Lung (tissue), 12 donors: ENCODE data around the gene WNT16. TPM values are rescaled to one million over a fixed set of nuclear protein-coding genes. Genes with fewer than 3 reads are reported as not detected.

Experiments used
- ATAC-seq: fragments of 200-7000 bp; cut with Tn5 transposase; one replicate; pipeline ENCODE4 v1.9.1; 2020; ENCODE audit warnings: moderate number of reproducible peaks; ENCODE audit not compliant: insufficient read depth, low FRiP score
- DNase-seq, 3 donors: peaks; one replicate each; pipeline ENCODE4 v3.0.0-alpha.2; 2013 to 2017
- H3K27ac ChIP-seq, 2 donors: one replicate each; pipeline ENCODE4 v1.5.1; 2013; ENCODE audit warnings: mild to moderate bottlenecking in 2 of 2, moderate library complexity in 2 of 2, control low read depth in 1 of 2, inconsistent platforms in 1 of 2, low read depth in 1 of 2, low read length in 1 of 2
- H3K27me3 ChIP-seq, 3 donors: one replicate each; pipeline ENCODE4 v1.5.1; 2013; ENCODE audit warnings: low read length in 2 of 3; ENCODE audit not compliant: control insufficient read depth in 3 of 3, insufficient read depth in 3 of 3
- H3K36me3 ChIP-seq, 4 donors: one replicate each; pipeline ENCODE4 v1.5.1; 2013; ENCODE audit warnings: low read length in 4 of 4, mild to moderate bottlenecking in 1 of 4, moderate library complexity in 1 of 4; ENCODE audit not compliant: control insufficient read depth in 4 of 4, insufficient read depth in 4 of 4
- H3K4me1 ChIP-seq, 5 donors: one replicate each; pipeline ENCODE4 v1.5.1; 2013; ENCODE audit warnings: low read length in 5 of 5, mild to moderate bottlenecking in 2 of 5, moderate library complexity in 1 of 5; ENCODE audit not compliant: control insufficient read depth in 5 of 5, insufficient read depth in 5 of 5
- H3K4me3 ChIP-seq: one replicate; pipeline ENCODE4 v1.5.1; 2013; ENCODE audit warnings: mild to moderate bottlenecking, control low read depth, moderate library complexity
- H3K9ac ChIP-seq, 2 donors: one replicate each; pipeline ENCODE4 v1.5.1; 2013; ENCODE audit warnings: low read length in 2 of 2, control low read depth in 1 of 2; ENCODE audit not compliant: insufficient read depth in 1 of 2
- H3K9me3 ChIP-seq, 4 donors: one replicate each; pipeline ENCODE4 v1.5.1; 2013; ENCODE audit warnings: low read length in 3 of 4, mild to moderate bottlenecking in 1 of 4, moderate library complexity in 1 of 4; ENCODE audit not compliant: control insufficient read depth in 4 of 4, insufficient read depth in 3 of 4
- WGBS, 2 donors: extraction: QIAGEN DNeasy Blood & Tissue Kit; methylation state at CpG; one replicate each; pipeline ENCODE4 v1.1.7; 2013; 5-methylcytosine and 5-hydroxymethylcytosine counted together
- polyA plus RNA-seq, 2 donors: library from polyadenylated mRNA; stranded (reverse); fragments of 200-250 nt; gene quantifications; one replicate each; pipeline ENCODE4 v1.2.1, GENCODE V29; 2013
- total RNA-seq, 2 donors: library from RNA; depleted of rRNA in 1 of 2; stranded (reverse); fragments of >200 nt in 1 of 2; gene quantifications; one replicate each; pipeline ENCODE4 v1.2.1, GENCODE V29; 2014 to 2021
- TF ChIP-seq, protein P1 (sequence below): IDR thresholded peaks from 2 replicates; pipeline ENCODE4 v1.5.1; 2012; ENCODE audit warnings: mild to moderate bottlenecking; ENCODE audit errors: control extremely low read depth, extremely low read depth
- donor health status: control.
- donor health status: control.
- donor health status: Bipolar disorder and iron deficiency.
- donor health status: healthy.
- donor health status: DM: yes; HTN: yes; CAD: no.

Gene WNT16
- total and polyA plus RNA-seq, 4 donors: 0.02 to 0.14 (median 0.09) TPM; not detected in 1

DNA sequence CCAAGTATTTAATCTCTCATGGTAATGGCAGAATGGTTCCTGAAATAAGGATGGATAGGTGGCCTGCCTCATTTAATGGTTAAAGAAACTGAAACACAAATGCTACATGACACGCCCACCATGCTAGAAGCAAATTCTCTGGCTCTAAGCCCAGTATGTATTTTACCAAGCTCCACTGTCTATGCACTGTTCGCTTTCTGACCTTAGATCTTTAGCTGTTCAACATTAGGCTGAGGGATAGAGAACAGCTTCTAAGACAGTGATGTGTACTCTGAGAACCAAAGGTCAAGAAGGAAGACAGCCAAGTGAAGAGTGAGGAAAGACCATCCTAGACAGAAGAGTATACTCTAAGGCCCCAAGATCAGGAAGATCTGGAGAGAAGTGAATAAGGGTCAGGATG, 40.7 kb downstream of the WNT16 start:
- DNase-seq (peak; percentile 33 to 83 (median 79)), ATAC-seq (no peak)
- Histone ChIP-seq H3K4me1 (peaks cover 0 to 18% (median 8%) of the 10 kb centered on the region in 5 donors), H3K9me3 (no peaks in the 10 kb centered on the region), H3K36me3 (peaks cover 0 to 5% (median 2%) of the 10 kb centered on the region in 4 donors), H3K9ac (no peak overlapping the region), H3K27ac (no peak overlapping the region), H3K27me3 (no peaks in the 10 kb centered on the region), H3K4me3 (no peak overlapping the region)
- WGBS, 2 donors: 34 to 60% methylated on average over 2 of the region's 2 CpGs
- TF ChIP-seq, protein P1, sequence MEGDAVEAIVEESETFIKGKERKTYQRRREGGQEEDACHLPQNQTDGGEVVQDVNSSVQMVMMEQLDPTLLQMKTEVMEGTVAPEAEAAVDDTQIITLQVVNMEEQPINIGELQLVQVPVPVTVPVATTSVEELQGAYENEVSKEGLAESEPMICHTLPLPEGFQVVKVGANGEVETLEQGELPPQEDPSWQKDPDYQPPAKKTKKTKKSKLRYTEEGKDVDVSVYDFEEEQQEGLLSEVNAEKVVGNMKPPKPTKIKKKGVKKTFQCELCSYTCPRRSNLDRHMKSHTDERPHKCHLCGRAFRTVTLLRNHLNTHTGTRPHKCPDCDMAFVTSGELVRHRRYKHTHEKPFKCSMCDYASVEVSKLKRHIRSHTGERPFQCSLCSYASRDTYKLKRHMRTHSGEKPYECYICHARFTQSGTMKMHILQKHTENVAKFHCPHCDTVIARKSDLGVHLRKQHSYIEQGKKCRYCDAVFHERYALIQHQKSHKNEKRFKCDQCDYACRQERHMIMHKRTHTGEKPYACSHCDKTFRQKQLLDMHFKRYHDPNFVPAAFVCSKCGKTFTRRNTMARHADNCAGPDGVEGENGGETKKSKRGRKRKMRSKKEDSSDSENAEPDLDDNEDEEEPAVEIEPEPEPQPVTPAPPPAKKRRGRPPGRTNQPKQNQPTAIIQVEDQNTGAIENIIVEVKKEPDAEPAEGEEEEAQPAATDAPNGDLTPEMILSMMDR: no peak

- no peak overlapping the region for H3K27ac ChIP-seq
- no peak overlapping the region for H3K9ac ChIP-seq
- no peak for ATAC-seq
- no peaks in the 10 kb centered on the region for H3K9me3 ChIP-seq
- H3K36me3 ChIP-seq: peaks cover 0 to 9% (median 4%) of the 10 kb centered on the region in 4 donors
- H3K27me3 ChIP-seq: no peaks in the 10 kb centered on the region
- TF ChIP-seq, protein P1: no peak
- no peak for DNase-seq
- WGBS, 2 donors: 81 to 98% methylated on average over 1 of the region's 1 CpG
- H3K4me1 ChIP-seq: peaks cover 0 to 18% (median 8%) of the 10 kb centered on the region in 5 donors
- no peak overlapping the region for H3K4me3 ChIP-seq
These were observed 42.6 kb downstream of the WNT16 start for GRCh38 chr7:121371367-121371766.

DNA sequence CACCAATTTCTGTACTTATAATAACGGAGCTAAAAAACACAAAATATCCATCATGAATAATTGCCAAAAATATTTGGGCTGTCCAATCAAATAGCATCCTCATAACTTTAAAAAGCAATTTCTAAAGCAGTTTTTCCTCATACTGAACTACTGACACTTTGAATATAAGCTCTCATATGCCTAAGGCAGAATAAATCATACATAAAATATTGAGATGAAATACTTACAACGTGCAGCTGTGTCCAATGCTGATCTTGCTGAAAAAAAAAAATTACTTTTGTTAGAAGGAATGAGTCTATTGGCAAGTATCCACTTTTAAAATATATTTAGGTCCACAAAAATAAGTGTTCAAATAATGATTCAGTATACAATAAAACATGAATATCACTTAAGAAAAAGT, 43.1 kb downstream of the WNT16 start:
- no peak overlapping the region for H3K9ac ChIP-seq
- H3K36me3 ChIP-seq: peaks cover 0 to 13% (median 5%) of the 10 kb centered on the region in 4 donors
- H3K4me1 ChIP-seq: peaks cover 0 to 18% (median 8%) of the 10 kb centered on the region in 5 donors
- H3K4me3 ChIP-seq: no peak overlapping the region
- H3K27ac ChIP-seq: no peak overlapping the region
- DNase-seq: no peak
- WGBS, 2 donors: 77 to 78% methylated on average over 2 of the region's 2 CpGs
- TF ChIP-seq, protein P1: no peak
- no peak for ATAC-seq
- H3K27me3 ChIP-seq: no peaks in the 10 kb centered on the region
- no peaks in the 10 kb centered on the region for H3K9me3 ChIP-seq

DNA sequence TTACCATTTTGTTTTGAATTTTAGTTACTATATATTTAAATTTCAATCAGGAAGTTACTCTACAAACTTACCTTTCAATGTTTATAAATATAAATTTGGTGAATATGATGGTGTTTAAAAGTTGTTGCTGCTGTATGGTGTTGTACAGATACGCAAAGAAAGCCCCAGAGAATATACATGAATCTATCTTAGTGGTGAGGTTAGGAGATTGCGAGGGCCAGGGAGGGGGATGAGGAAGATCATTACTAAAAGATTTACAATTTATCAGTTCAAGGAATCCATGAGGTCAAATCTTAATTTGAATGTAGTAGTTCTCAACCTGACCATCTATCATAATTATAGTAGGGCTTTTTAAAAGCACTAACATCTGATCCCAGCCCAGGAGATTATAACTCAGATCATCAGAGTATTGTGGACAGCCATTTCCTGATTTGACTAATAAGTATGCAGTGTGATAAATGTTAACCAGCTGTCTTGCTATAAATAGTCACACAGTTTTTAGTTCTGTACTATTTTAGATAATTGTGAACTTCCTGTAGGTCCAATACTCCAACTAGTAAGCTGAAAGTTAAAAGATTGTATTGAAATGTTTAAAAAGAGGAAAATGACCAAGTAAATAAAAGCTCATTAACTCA, 43.7 kb downstream of the WNT16 start:
- TF ChIP-seq, protein P1: no peak
- Histone ChIP-seq H3K27me3 (no peaks in the 10 kb centered on the region), H3K9ac (no peak overlapping the region), H3K27ac (no peak overlapping the region), H3K36me3 (peaks cover 0 to 16% (median 5%) of the 10 kb centered on the region in 4 donors), H3K9me3 (no peaks in the 10 kb centered on the region), H3K4me3 (no peak overlapping the region), H3K4me1 (peaks cover 0 to 18% (median 8%) of the 10 kb centered on the region in 5 donors)
- peak in 2 of 3 donors; percentile 54 to 77 for DNase-seq
- 87 to 94% methylated on average over 2 of the region's 2 CpGs for WGBS, 2 donors
- ATAC-seq: no peak
